Fibroblast of mammary gland (primary cell): Measurements from ENCODE around the gene GALM.
A peak's percentile ranks its signal among the peaks of the same experiment; 100 is the strongest.
"Not testable (repeated sequence)": the region's sequence is repeated elsewhere in the genome, so short reads cannot be mapped to it uniquely, and the experiment has no call there.

ENCODE experiments used
- DNase-seq: peaks from one replicate; pipeline ENCODE4 v3.0.0-alpha.2; 2010; ENCODE audit warnings: low read depth
- H3K4me3 ChIP-seq: 2 replicates; pipeline ENCODE4 v1.5.1; 2011; ENCODE audit warnings: low read depth, mild to moderate bottlenecking, low read length, moderate library complexity; ENCODE audit not compliant: control insufficient read depth
- TF ChIP-seq, protein P1 (sequence below): conservative IDR thresholded peaks from 2 replicates; pipeline ENCODE4 v1.5.1; 2011; ENCODE audit warnings: low read depth, low read length, inconsistent platforms; ENCODE audit not compliant: control insufficient read depth, insufficient read depth

Gene GALM

GRCh38 chr2:38702413-38702812 is 36.5 kb downstream of the GALM start:
- peak; percentile 90 for DNase-seq
- no peak overlapping the region for H3K4me3 ChIP-seq
- TF ChIP-seq, protein P1, sequence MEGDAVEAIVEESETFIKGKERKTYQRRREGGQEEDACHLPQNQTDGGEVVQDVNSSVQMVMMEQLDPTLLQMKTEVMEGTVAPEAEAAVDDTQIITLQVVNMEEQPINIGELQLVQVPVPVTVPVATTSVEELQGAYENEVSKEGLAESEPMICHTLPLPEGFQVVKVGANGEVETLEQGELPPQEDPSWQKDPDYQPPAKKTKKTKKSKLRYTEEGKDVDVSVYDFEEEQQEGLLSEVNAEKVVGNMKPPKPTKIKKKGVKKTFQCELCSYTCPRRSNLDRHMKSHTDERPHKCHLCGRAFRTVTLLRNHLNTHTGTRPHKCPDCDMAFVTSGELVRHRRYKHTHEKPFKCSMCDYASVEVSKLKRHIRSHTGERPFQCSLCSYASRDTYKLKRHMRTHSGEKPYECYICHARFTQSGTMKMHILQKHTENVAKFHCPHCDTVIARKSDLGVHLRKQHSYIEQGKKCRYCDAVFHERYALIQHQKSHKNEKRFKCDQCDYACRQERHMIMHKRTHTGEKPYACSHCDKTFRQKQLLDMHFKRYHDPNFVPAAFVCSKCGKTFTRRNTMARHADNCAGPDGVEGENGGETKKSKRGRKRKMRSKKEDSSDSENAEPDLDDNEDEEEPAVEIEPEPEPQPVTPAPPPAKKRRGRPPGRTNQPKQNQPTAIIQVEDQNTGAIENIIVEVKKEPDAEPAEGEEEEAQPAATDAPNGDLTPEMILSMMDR, result no peak

- not testable (repeated sequence) for H3K4me3 ChIP-seq
- peak; percentile 25 for DNase-seq
Observed at GRCh38 chr2:38703336-38703735, 37.4 kb downstream of the GALM start.

- DNase-seq, result no peak
- TF ChIP-seq, protein P1, result no peak
- no peak overlapping the region for H3K4me3 ChIP-seq
Observed at GRCh38 chr2:38704664-38705063, 38.8 kb downstream of the GALM start.

DNA sequence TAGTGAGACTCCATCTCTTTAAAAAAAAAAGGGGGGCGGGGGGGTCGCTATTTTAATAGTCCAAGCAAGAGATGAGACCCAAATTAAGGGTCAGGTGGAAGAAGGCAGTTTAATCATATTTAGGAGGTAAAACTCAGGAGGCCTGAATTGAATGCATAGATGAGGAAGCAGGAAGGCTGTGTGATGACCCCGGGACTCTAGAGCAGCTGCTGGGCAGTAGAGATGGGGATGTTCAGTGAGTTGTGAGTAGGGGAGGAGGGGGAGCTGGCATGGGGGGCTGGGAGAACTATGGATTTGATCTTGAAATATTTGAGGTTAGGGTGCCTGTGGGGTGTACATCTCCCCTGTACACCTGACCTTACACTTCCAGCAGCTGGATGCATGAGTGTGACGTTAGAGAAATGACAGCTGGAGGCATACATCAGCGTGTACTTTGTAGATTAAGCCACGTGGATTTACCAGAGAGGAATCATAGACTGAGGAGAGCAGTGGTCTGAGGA is 41.0 kb downstream of the GALM start:
- no peak overlapping the region for H3K4me3 ChIP-seq
- no peak for DNase-seq
- TF ChIP-seq, protein P1, result no peak

DNA sequence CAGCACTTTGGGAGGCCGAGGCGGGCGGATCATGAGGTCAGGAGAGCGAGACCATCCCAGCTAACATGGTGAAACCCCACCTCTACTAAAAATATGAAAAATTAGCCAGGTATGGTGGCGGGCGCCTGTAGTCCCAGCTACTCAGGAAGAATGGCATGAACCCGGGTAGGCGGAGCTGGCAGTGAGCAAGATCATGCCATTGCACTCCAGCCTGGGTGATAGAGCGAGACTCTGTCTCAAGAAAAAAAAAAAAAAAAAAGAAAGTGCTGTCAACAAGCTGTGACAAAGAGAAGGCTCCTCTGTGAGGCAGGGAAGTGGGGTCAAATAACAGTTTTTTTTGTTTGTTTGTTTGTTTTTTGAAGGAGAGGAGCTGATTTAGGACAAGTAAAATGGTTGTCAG is 42.6 kb downstream of the GALM start:
- not testable (repeated sequence) for H3K4me3 ChIP-seq, DNase-seq

- DNase-seq, result no peak
- no peak overlapping the region for H3K4me3 ChIP-seq
- TF ChIP-seq, protein P1, result no peak
Observed at GRCh38 chr2:38708900-38709566, 43.1 kb downstream of the GALM start.

DNA sequence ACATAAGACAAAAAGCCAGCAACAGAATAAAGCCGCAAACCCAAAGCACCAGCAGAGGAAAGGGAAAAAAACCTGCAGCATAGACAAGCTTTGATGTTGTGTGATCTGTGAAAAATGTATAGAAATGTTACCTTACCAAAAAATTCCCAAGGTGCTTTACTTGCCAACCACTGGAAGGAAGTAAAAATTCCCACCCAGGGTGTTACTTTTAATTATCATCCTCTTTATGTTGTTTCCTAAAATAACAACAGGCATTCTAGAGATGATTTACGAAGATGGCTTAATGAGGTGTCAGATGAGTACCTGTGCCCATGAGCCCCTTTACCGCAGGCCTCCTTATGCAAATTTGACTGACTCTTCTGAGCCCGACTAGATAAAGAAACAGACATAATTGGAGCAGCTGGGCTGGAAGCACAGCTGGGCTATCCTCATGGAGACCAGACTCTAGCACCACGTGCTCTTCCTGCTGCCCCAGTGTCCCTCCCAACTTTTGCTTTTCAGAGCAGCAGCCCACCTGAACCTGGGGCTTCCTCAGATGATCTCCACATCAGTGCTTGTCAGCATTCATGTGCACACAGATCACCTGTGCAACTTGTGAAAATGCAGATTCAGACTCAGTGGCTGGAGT is 43.8 kb downstream of the GALM start:
- no peak overlapping the region for H3K4me3 ChIP-seq
- TF ChIP-seq, protein P1, result no peak
- DNase-seq, result no peak
